Cardiac muscle cell (in vitro differentiated cells and primary cell): ENCODE results near the gene PKLR. TPM values are rescaled to one million over a fixed set of nuclear protein-coding genes. Genes with fewer than 3 reads are reported as not detected.

Experiments
- DNase-seq, 2 donors: peaks; one replicate each; pipeline versions ENCODE4 v3.0.0 to v3.0.0-alpha.2; 2010 to 2017; ENCODE audit warnings: low read depth in 1 of 2, low spot score in 1 of 2
- H3K27ac ChIP-seq: fragments of 200-600 bp; sonication (generic); 2 replicates; pipeline ENCODE4 v1.5.1; 2016
- H3K27me3 ChIP-seq: fragments of 200-600 bp; sonication (generic); 2 replicates; pipeline ENCODE4 v1.6.0; 2016; ENCODE audit warnings: control low read depth
- H3K36me3 ChIP-seq: fragments of 200-600 bp; sonication (generic); 2 replicates; pipeline ENCODE4 v1.5.1; 2016; ENCODE audit warnings: control low read depth
- H3K4me1 ChIP-seq: fragments of 200-600 bp; sonication (generic); 2 replicates; pipeline ENCODE4 v1.8.1; 2017; ENCODE audit warnings: low read depth, mild to moderate bottlenecking, mixed run types
- H3K4me3 ChIP-seq: fragments of 200-600 bp; sonication (generic); 2 replicates; pipeline ENCODE4 v1.5.1; 2016; ENCODE audit warnings: mild to moderate bottlenecking
- H3K9me3 ChIP-seq: fragments of 200-600 bp; sonication (generic); 2 replicates; pipeline ENCODE4 v1.5.1; 2017; ENCODE audit warnings: low read depth, mild to moderate bottlenecking, control low read depth
- polyA plus RNA-seq: library from polyadenylated mRNA; unstranded; fragments of >200 nt; fragmentation: Nextera tagmentation; extraction: Ambion mirVana; gene quantifications from 2 replicates; pipeline ENCODE4 v1.2.1, GENCODE V29; 2016
- total RNA-seq: library from RNA; depleted of rRNA; stranded (reverse); fragments of >200 nt; gene quantifications from 2 replicates; pipeline ENCODE4 v1.2.3, GENCODE V29; 2016
- TF ChIP-seq, protein P1 (sequence below): IDR thresholded peaks from 2 replicates; pipeline ENCODE4 v1.5.1; 2012; ENCODE audit warnings: low read depth, mild to moderate bottlenecking, low read length

Gene PKLR
- total and polyA plus RNA-seq, 2 experiments from 2014 or later, result 0.06 TPM; not detected in 1

DNA sequence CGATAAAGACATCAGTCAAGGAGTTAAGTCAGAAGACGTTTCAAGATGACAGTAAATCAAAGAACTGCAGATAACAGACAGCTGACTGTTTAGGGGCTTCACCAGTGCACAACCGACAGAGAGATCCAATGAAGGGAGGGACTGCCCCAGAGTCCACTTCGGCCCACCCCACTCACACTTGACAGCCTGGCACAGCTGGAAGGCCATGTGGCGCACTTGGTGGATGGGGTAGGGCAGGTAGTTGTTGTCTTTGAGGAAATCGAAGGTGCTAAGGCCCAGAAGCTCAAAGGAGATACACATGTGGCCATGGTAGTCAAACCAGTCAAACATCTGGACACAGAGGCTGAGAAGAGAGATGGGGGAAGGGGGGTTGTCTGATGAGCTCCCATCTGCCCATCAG, 34.7 kb downstream of the PKLR start:
- no peaks in the 10 kb centered on the region for H3K4me1 ChIP-seq
- H3K4me3 ChIP-seq, result no peak overlapping the region
- no peak for DNase-seq
- peaks cover 66% of the 10 kb centered on the region for H3K36me3 ChIP-seq
- H3K27me3 ChIP-seq, result no peaks in the 10 kb centered on the region
- H3K9me3 ChIP-seq, result no peaks in the 10 kb centered on the region
- peak overlapping the region; percentile 9 for H3K27ac ChIP-seq
- TF ChIP-seq, protein P1, sequence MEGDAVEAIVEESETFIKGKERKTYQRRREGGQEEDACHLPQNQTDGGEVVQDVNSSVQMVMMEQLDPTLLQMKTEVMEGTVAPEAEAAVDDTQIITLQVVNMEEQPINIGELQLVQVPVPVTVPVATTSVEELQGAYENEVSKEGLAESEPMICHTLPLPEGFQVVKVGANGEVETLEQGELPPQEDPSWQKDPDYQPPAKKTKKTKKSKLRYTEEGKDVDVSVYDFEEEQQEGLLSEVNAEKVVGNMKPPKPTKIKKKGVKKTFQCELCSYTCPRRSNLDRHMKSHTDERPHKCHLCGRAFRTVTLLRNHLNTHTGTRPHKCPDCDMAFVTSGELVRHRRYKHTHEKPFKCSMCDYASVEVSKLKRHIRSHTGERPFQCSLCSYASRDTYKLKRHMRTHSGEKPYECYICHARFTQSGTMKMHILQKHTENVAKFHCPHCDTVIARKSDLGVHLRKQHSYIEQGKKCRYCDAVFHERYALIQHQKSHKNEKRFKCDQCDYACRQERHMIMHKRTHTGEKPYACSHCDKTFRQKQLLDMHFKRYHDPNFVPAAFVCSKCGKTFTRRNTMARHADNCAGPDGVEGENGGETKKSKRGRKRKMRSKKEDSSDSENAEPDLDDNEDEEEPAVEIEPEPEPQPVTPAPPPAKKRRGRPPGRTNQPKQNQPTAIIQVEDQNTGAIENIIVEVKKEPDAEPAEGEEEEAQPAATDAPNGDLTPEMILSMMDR, result no peak

DNA sequence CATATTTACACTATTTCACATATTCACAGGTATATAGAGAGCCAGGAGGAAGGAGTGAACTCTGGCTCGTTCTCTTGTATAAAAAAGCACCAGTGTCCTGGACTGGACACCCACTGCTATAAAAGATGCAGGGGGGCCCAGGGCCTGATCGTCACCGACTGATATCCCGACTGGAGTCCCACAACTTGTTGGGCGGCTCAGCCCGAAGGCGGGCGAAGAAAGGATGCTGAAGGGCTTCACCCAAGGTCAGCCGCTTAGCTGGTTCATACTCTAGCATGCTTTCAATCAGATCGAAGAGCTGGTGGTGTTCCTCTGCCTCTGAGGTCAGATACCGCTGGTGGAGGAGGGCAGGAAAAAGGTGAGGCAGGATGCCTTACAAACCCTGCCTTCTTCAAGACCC, 38.2 kb downstream of the PKLR start:
- Histone ChIP-seq H3K36me3 (peaks cover 45% of the 10 kb centered on the region), H3K4me1 (peaks cover 7% of the 10 kb centered on the region), H3K9me3 (no peaks in the 10 kb centered on the region), H3K27ac (peak overlapping the region; percentile 64), H3K27me3 (no peaks in the 10 kb centered on the region), H3K4me3 (no peak overlapping the region)
- TF ChIP-seq, protein P1, result no peak
- no peak for DNase-seq

DNA sequence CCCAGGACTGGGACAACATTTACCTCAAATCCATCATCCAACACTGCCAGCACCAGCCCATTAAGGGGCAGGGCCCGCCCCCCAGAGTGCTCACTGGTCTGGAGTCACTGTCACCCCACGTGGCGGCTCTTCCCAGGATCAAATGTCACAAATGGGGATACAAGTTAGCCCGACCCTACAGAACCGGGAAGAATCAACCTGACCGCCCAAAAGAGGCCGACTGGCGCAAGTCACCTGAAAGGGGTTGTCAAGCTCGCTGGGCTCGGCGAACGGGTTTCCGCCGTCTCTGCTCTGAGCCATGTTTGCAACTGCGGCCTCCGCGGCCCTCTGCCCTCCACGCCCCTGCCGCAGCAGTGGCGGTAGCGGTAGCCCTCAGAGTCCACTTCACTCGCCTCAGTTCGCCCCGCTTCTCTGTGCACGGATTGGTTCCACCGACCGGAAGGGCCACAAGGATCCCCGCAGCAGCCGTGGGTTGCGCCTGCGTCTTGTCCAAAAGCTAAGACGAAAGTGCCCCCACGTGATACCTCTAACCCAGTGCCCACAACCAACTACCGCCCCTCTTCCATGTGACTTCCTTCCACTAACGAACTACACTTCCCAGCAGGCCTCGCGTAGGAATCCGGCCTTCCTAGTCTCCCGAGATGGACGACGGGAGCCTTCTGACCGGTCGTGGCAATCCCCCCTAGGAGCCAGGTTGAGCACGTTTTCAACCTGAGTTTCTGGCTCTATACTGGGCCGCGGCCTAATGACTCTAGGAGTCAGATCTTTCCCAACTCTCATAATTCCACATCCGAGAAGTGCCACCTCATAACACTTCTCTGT, 39.2 kb downstream of the PKLR start, which contains the start of gene SCAMP3:
Gene SCAMP3 (minus strand): TSS at position 509 of the 822 bp plus-strand sequence. CDS start 209 bp downstream, at position 300.
- Histone ChIP-seq H3K27me3 (no peaks in the 10 kb centered on the region), H3K9me3 (no peaks in the 10 kb centered on the region), H3K27ac (peak within 1 kb of the TSS; percentile 68), H3K36me3 (peaks cover 35% of the 10 kb centered on the region), H3K4me3 (peak within 1 kb of the TSS; percentile 44), H3K4me1 (peaks cover 7% of the 10 kb centered on the region)
- DNase-seq, result peak; percentile 99
- TF ChIP-seq, protein P1, result no peak

DNA sequence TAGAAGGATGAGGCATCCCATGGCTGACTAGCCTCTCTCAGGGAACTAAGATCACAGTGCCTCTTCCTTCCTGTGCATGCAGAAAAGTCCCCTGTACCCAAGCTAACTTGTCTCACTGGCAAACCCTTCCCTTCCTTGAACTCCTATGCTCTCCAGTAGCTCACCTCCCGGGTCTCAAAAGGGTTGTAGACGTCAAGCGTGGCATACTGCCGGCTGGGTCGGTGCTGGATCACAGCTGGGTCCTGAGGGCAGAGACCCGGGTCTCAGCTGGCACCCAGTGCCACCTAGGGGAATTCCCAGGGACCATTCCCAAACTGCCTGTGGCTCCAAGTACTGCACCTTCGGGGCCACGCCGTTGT, 39.8 kb downstream of the PKLR start:
- peaks cover 31% of the 10 kb centered on the region for H3K36me3 ChIP-seq
- peak overlapping the region; percentile 44 for H3K4me3 ChIP-seq
- TF ChIP-seq, protein P1, result no peak
- peak overlapping the region; percentile 68 for H3K27ac ChIP-seq
- DNase-seq, result no peak
- H3K27me3 ChIP-seq, result no peaks in the 10 kb centered on the region
- H3K4me1 ChIP-seq, result peaks cover 7% of the 10 kb centered on the region
- H3K9me3 ChIP-seq, result no peaks in the 10 kb centered on the region

DNA sequence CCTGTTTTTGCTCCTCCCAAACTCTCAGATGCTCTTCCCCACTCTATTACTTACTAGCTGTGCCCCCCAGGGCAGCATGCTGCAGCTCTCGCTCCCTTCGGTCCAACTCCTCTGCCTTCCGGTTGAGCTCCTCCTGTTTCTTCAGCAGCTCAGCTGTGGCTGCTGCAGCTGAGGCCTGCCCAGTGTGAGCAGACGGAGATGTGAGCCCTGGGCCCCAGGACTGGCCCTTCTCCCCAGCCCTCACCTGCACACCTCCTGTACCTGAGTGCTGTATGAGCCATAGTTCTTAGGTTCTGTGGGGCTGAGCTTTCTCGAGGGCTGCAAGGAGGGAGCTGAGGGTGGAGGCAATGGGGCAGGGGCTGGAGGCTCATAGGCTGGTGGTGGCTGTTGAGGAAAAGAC, 41.0 kb downstream of the PKLR start:
- Histone ChIP-seq H3K27me3 (no peaks in the 10 kb centered on the region), H3K27ac (peak overlapping the region; percentile 68), H3K9me3 (no peaks in the 10 kb centered on the region), H3K36me3 (peaks cover 22% of the 10 kb centered on the region), H3K4me3 (no peak overlapping the region), H3K4me1 (peaks cover 10% of the 10 kb centered on the region)
- TF ChIP-seq, protein P1, result no peak
- DNase-seq, result no peak
